Measurements from ENCODE around the gene RPIA.
A peak's percentile ranks its signal among the peaks of the same experiment; 100 is the strongest.
"Not testable (repeated sequence)": the region's sequence is repeated elsewhere in the genome, so short reads cannot be mapped to it uniquely, and the experiment has no call there.

Gene RPIA

GRCh38 chr2:88735133-88735532, 43.7 kb downstream of the RPIA start:
- DNase-seq (ENCODE audit: low read depth in 3 of 3), result no peak

GRCh38 chr2:88735853-88736252, 44.4 kb downstream of the RPIA start:
- DNase-seq (ENCODE audit: low read depth in 3 of 3), result peak in 2 of 3 experiments; percentile 11 to 24

GRCh38 chr2:88736437-88736836, 45.0 kb downstream of the RPIA start:
- no peak for DNase-seq (ENCODE audit: low read depth in 3 of 3)

- no peak for DNase-seq (ENCODE audit: low read depth in 3 of 3)
Observed at GRCh38 chr2:88737385-88737784, 45.9 kb downstream of the RPIA start.

GRCh38 chr2:88738271-88738670, 46.8 kb downstream of the RPIA start:
- no peak for DNase-seq (ENCODE audit: low read depth in 3 of 3)

GRCh38 chr2:88739985-88740600, 48.6 kb downstream of the RPIA start:
- peak; percentile 52 to 65 (median 55) for DNase-seq (ENCODE audit: low read depth in 3 of 3)

- no peak for DNase-seq (ENCODE audit: low read depth in 3 of 3)
Observed at GRCh38 chr2:88746929-88747490, 55.5 kb downstream of the RPIA start.

- no peak for DNase-seq (ENCODE audit: low read depth in 3 of 3)
Observed at GRCh38 chr2:88747990-88748389, 56.5 kb downstream of the RPIA start.

- DNase-seq (ENCODE audit: low read depth in 3 of 3), result no peak
Observed at GRCh38 chr2:88751768-88752167, 60.3 kb downstream of the RPIA start.

- DNase-seq (ENCODE audit: low read depth in 3 of 3), result no peak
Observed at GRCh38 chr2:88753833-88754584, 62.5 kb downstream of the RPIA start.

GRCh38 chr2:88754585-88755320, 63.3 kb downstream of the RPIA start:
- no peak for DNase-seq (ENCODE audit: low read depth in 3 of 3)

GRCh38 chr2:88755836-88756235, 64.4 kb downstream of the RPIA start:
- no peak for DNase-seq (ENCODE audit: low read depth in 3 of 3)

GRCh38 chr2:88757025-88757424, 65.6 kb downstream of the RPIA start:
- DNase-seq (ENCODE audit: low read depth in 3 of 3), result no peak

GRCh38 chr2:88758702-88759101, 67.2 kb downstream of the RPIA start:
- not testable (repeated sequence) for DNase-seq (ENCODE audit: low read depth in 3 of 3)

GRCh38 chr2:88760819-88761598, 69.5 kb downstream of the RPIA start:
- no peak for DNase-seq (ENCODE audit: low read depth in 3 of 3)

GRCh38 chr2:88764141-88764849, 72.8 kb downstream of the RPIA start:
- DNase-seq (ENCODE audit: low read depth in 3 of 3), result no peak

- no peak for DNase-seq (ENCODE audit: low read depth in 3 of 3)
Observed at GRCh38 chr2:88764850-88765153, 73.3 kb downstream of the RPIA start.

- peak in 2 of 3 experiments; percentile 28 to 69 for DNase-seq (ENCODE audit: low read depth in 3 of 3)
Observed at GRCh38 chr2:88765154-88765888, 73.8 kb downstream of the RPIA start.

GRCh38 chr2:88765889-88766481, 74.5 kb downstream of the RPIA start:
- not testable (repeated sequence) for DNase-seq (ENCODE audit: low read depth in 3 of 3)

GRCh38 chr2:88770016-88770415, 78.5 kb downstream of the RPIA start:
- no peak for DNase-seq (ENCODE audit: low read depth in 3 of 3)
